Measurements from ENCODE around the gene YKT6. TPM values are rescaled to one million over a fixed set of nuclear protein-coding genes. Genes with fewer than 3 reads are reported as not detected.

The YKT6 gene
- total RNA-seq, 1 donor from 2014 or later = 178 TPM

- Mint-ChIP-seq H3K4me3 (ENCODE audit: unreplicated experiment) (no peak overlapping the region), H3K9me3 (ENCODE audit: unreplicated experiment) (peaks cover 1% of the 10 kb centered on the region), H3K36me3 (ENCODE audit: unreplicated experiment) (no peaks in the 10 kb centered on the region), H3K27me3 (ENCODE audit: unreplicated experiment) (peaks cover 2% of the 10 kb centered on the region), H3K4me1 (ENCODE audit: low read depth, unreplicated experiment) (peaks cover 5% of the 10 kb centered on the region), H3K27ac (ENCODE audit: unreplicated experiment) (no peak overlapping the region)
- no peak for TF ChIP-seq CTCF (IDR thresholded peaks at IDR 0.05; ENCODE audit: partially characterized antibody, unreplicated experiment)
- no peak for DNase-seq
Observed at GRCh38 chr7:44231088-44231487, 30.3 kb downstream of the YKT6 start.

- Mint-ChIP-seq H3K27ac (ENCODE audit: unreplicated experiment) (no peak overlapping the region), H3K27me3 (ENCODE audit: unreplicated experiment) (peaks cover 8% of the 10 kb centered on the region), H3K36me3 (ENCODE audit: unreplicated experiment) (no peaks in the 10 kb centered on the region), H3K4me3 (ENCODE audit: unreplicated experiment) (no peak overlapping the region), H3K4me1 (ENCODE audit: low read depth, unreplicated experiment) (peaks cover 14% of the 10 kb centered on the region), H3K9me3 (ENCODE audit: unreplicated experiment) (no peaks in the 10 kb centered on the region)
- DNase-seq = no peak
- no peak for TF ChIP-seq CTCF (IDR thresholded peaks at IDR 0.05; ENCODE audit: partially characterized antibody, unreplicated experiment)
Observed at GRCh38 chr7:44232396-44232795, 31.6 kb downstream of the YKT6 start.

GRCh38 chr7:44232901-44233715 is 32.3 kb downstream of the YKT6 start:
- Mint-ChIP-seq H3K27ac (ENCODE audit: unreplicated experiment) (peak overlapping the region; percentile 52), H3K4me1 (ENCODE audit: low read depth, unreplicated experiment) (peaks cover 14% of the 10 kb centered on the region), H3K9me3 (ENCODE audit: unreplicated experiment) (no peaks in the 10 kb centered on the region), H3K4me3 (ENCODE audit: unreplicated experiment) (no peak overlapping the region), H3K27me3 (ENCODE audit: unreplicated experiment) (peaks cover 8% of the 10 kb centered on the region), H3K36me3 (ENCODE audit: unreplicated experiment) (no peaks in the 10 kb centered on the region)
- no peak for TF ChIP-seq CTCF (IDR thresholded peaks at IDR 0.05; ENCODE audit: partially characterized antibody, unreplicated experiment)
- no peak for DNase-seq

GRCh38 chr7:44235066-44235465 is 34.3 kb downstream of the YKT6 start:
- Mint-ChIP-seq H3K27ac (ENCODE audit: unreplicated experiment) (no peak overlapping the region), H3K27me3 (ENCODE audit: unreplicated experiment) (peaks cover 10% of the 10 kb centered on the region), H3K36me3 (ENCODE audit: unreplicated experiment) (no peaks in the 10 kb centered on the region), H3K4me3 (ENCODE audit: unreplicated experiment) (no peak overlapping the region), H3K9me3 (ENCODE audit: unreplicated experiment) (peaks cover 2% of the 10 kb centered on the region), H3K4me1 (ENCODE audit: low read depth, unreplicated experiment) (peaks cover 19% of the 10 kb centered on the region)
- no peak for TF ChIP-seq CTCF (IDR thresholded peaks at IDR 0.05; ENCODE audit: partially characterized antibody, unreplicated experiment)
- DNase-seq = no peak

GRCh38 chr7:44235582-44236332 is 35.0 kb downstream of the YKT6 start:
- peak; percentile 47 for DNase-seq
- no peaks in the 10 kb centered on the region for H3K36me3 Mint-ChIP-seq (ENCODE audit: unreplicated experiment)
- H3K27me3 Mint-ChIP-seq (ENCODE audit: unreplicated experiment) = peaks cover 10% of the 10 kb centered on the region
- H3K27ac Mint-ChIP-seq (ENCODE audit: unreplicated experiment) = peak overlapping the region; percentile 79
- H3K4me1 Mint-ChIP-seq (ENCODE audit: low read depth, unreplicated experiment) = peaks cover 19% of the 10 kb centered on the region
- H3K4me3 Mint-ChIP-seq (ENCODE audit: unreplicated experiment) = peak overlapping the region; percentile 34
- H3K9me3 Mint-ChIP-seq (ENCODE audit: unreplicated experiment) = peaks cover 2% of the 10 kb centered on the region
- no peak for TF ChIP-seq CTCF (IDR thresholded peaks at IDR 0.05; ENCODE audit: partially characterized antibody, unreplicated experiment)

Measured in glutamatergic neuron (in vitro differentiated cells).